GM18520 (cell line): ENCODE measurements around the gene FOXRED1.
"Not testable (repeated sequence)": the region's sequence is repeated elsewhere in the genome, so short reads cannot be mapped to it uniquely, and the experiment has no call there.

Experiments used
- ATAC-seq: cut with Tn5 transposase; IDR thresholded peaks from one replicate; pipeline ENCODE4 v1.9.1; 2021; ENCODE audit not compliant: unreplicated experiment

FOXRED1 gene

GRCh38 chr11:126268708-126269579, at the start of gene FOXRED1, which contains the start of gene SRPRA:
Gene FOXRED1 (plus strand): TSS chr11:126269154. CDS start chr11:126269207, 53 bp downstream.
Gene SRPRA (minus strand): TSS chr11:126268895. CDS start chr11:126268804, 91 bp downstream.
- ATAC-seq = peak; percentile 97

GRCh38 chr11:126219547-126219946, 49.4 kb upstream of the FOXRED1 start:
- no peak for ATAC-seq

- no peak for ATAC-seq
Measured at GRCh38 chr11:126224647-126225294, 44.2 kb upstream of the FOXRED1 start.

- no peak for ATAC-seq
Measured at GRCh38 chr11:126225295-126225665, 43.7 kb upstream of the FOXRED1 start.

- ATAC-seq = no peak
Measured at GRCh38 chr11:126226334-126227084, 42.4 kb upstream of the FOXRED1 start.

GRCh38 chr11:126229858-126230540, 39.0 kb upstream of the FOXRED1 start:
- ATAC-seq = no peak

GRCh38 chr11:126231725-126232459, 37.1 kb upstream of the FOXRED1 start:
- no peak for ATAC-seq

GRCh38 chr11:126232683-126233082, 36.3 kb upstream of the FOXRED1 start:
- no peak for ATAC-seq

- no peak for ATAC-seq
Measured at GRCh38 chr11:126233391-126233790, 35.6 kb upstream of the FOXRED1 start.

GRCh38 chr11:126246636-126247035, 22.3 kb upstream of the FOXRED1 start:
- ATAC-seq = no peak

GRCh38 chr11:126253265-126253664, 15.7 kb upstream of the FOXRED1 start:
- ATAC-seq = no peak

- ATAC-seq = no peak
Measured at GRCh38 chr11:126254819-126255218, 14.1 kb upstream of the FOXRED1 start.

GRCh38 chr11:126255507-126255906, 13.4 kb upstream of the FOXRED1 start:
- not testable (repeated sequence) for ATAC-seq

- no peak for ATAC-seq
Measured at GRCh38 chr11:126256216-126256615, 12.7 kb upstream of the FOXRED1 start.

- no peak for ATAC-seq
Measured at GRCh38 chr11:126257144-126257543, 11.8 kb upstream of the FOXRED1 start.

GRCh38 chr11:126257764-126258163, 11.2 kb upstream of the FOXRED1 start:
- ATAC-seq = no peak

GRCh38 chr11:126262216-126262615, 6.7 kb upstream of the FOXRED1 start:
- no peak for ATAC-seq

GRCh38 chr11:126263489-126263888, 5.5 kb upstream of the FOXRED1 start:
- ATAC-seq = no peak

- no peak for ATAC-seq
Measured at GRCh38 chr11:126265811-126266210, 3.1 kb upstream of the FOXRED1 start.

GRCh38 chr11:126267650-126268049, 1.3 kb upstream of the FOXRED1 start:
- ATAC-seq = no peak
